GM12878 (cell line): ENCODE measurements around the gene ERC2. TPM values are rescaled to one million over a fixed set of nuclear protein-coding genes. Genes with fewer than 3 reads are reported as not detected.

Source experiments
- ATAC-seq: fragments of 200-7000 bp; cut with Tn5 transposase; 3 replicates; pipeline ENCODE4 v1.9.1; 2020; ENCODE audit warnings: mild to moderate bottlenecking, moderate library complexity
- BruUV-seq: library from RNA; stranded (reverse); fragments of 400-500 nt; replicated peaks from 2 replicates; lab custom pipeline; 2021; lab: Mats Ljungman, UMichigan
- CTCF ChIA-PET: fragments of 300-600 bp; sonication (Branson Sonifier 250); formaldehyde crosslinking; extraction: SDS; loops from one replicate; lab custom pipeline; 2021; ENCODE audit warnings: inconsistent platforms; lab: Yijun Ruan, JAX
- POLR2A ChIA-PET: fragments of 350-600 bp; formaldehyde crosslinking; extraction: SDS; loops from one replicate; lab custom pipeline; 2021; ENCODE audit warnings: inconsistent platforms; lab: Charles Lee
- RAD21 ChIA-PET: fragments of 300-600 bp; sonication (Branson Sonifier 250); formaldehyde crosslinking; loops from one replicate; lab custom pipeline; 2023; ENCODE audit warnings: antibody characterized with exemption; ENCODE audit not compliant: unreplicated experiment; lab: Charles Lee
- SMC1A ChIA-PET: fragments of 300-600 bp; sonication (Branson Sonifier 250); formaldehyde crosslinking; loops from one replicate; lab custom pipeline; 2023; ENCODE audit not compliant: unreplicated experiment, uncharacterized antibody; lab: Charles Lee
- DNase-seq: peaks from one replicate; pipeline ENCODE4 v3.0.0-alpha.2; 2011; ENCODE audit warnings: low read depth, low spot score
- FAIRE-seq: peaks from 3 replicates; lab custom pipeline; 2011; peaks lifted over from hg19 to GRCh38; lab: Jason Lieb, UNC
- H2AFZ ChIP-seq: 2 replicates; pipeline ENCODE4 v1.6.0; 2011; ENCODE audit warnings: low read depth, low read length, control low read depth; ENCODE audit not compliant: control insufficient read depth
- H3K27ac ChIP-seq: 2 replicates; pipeline ENCODE4 v1.5.1; 2011; ENCODE audit warnings: control low read depth; ENCODE audit not compliant: control insufficient read depth, insufficient read depth
- H3K27me3 ChIP-seq, 2 experiments: replicated peaks in 1 of 2; 2 replicates each; pipeline versions ENCODE4 v1.6.0 to v1.6.1; 2011; ENCODE audit warnings: low read length in 1 of 2; ENCODE audit not compliant: control insufficient read depth in 2 of 2, insufficient read depth in 2 of 2
- H3K36me3 ChIP-seq, 2 experiments: 2 replicates each; pipeline ENCODE4 v1.5.1; 2011; ENCODE audit warnings: low read length in 1 of 2; ENCODE audit not compliant: control insufficient read depth in 2 of 2, insufficient read depth in 2 of 2
- H3K4me1 ChIP-seq: 2 replicates; pipeline ENCODE4 v1.6.1; 2011; ENCODE audit warnings: mild to moderate bottlenecking, low read length, moderate library complexity, mixed read lengths; ENCODE audit not compliant: control insufficient read depth, insufficient read depth
- H3K4me2 ChIP-seq: 2 replicates; pipeline ENCODE4 v1.6.0; 2011; ENCODE audit warnings: control low read depth; ENCODE audit not compliant: control insufficient read depth, insufficient read depth
- H3K4me3 ChIP-seq: fragments of 200-600 bp; sonication (generic); 2 replicates; pipeline ENCODE4 v1.5.1; 2016
- H3K79me2 ChIP-seq: 2 replicates; pipeline ENCODE4 v1.6.0; 2011; ENCODE audit warnings: low read length; ENCODE audit not compliant: control insufficient read depth, insufficient read depth
- H3K9ac ChIP-seq: 2 replicates; pipeline ENCODE4 v1.8.0; 2011; ENCODE audit warnings: low read length, control low read depth, mixed read lengths; ENCODE audit not compliant: control insufficient read depth, insufficient read depth
- H3K9me3 ChIP-seq: replicated peaks from 3 replicates; pipeline ENCODE4 v1.5.1; 2011; ENCODE audit warnings: mild to moderate bottlenecking, low read length; ENCODE audit not compliant: control insufficient read depth, insufficient read depth
- H4K20me1 ChIP-seq: 2 replicates; pipeline ENCODE4 v1.6.0; 2011; ENCODE audit not compliant: control insufficient read depth, insufficient read depth
- ASH2L ChIP-seq: fragments of 300-600, 200-600 bp; sonication (generic); IDR thresholded peaks from 2 replicates; pipeline ENCODE4 v1.6.1; 2017; ENCODE audit warnings: low read depth, mild to moderate bottlenecking, borderline replicate concordance
- BHLHE40 ChIP-seq, 2 experiments: fragments of 450-650 bp in 1 of 2; IDR thresholded peaks; 2 replicates each; pipeline ENCODE4 v1.6.1; 2011 to 2017; ENCODE audit warnings: low read depth in 2 of 2, borderline replicate concordance in 1 of 2, improper control_type of control experiment in 1 of 2, low read length in 1 of 2, mild to moderate bottlenecking in 1 of 2
- BMI1 ChIP-seq: fragments of 450-650 bp; IDR thresholded peaks from 2 replicates; pipeline ENCODE4 v1.6.1; 2016; ENCODE audit warnings: mild to moderate bottlenecking, moderate library complexity, borderline replicate concordance
- FOS ChIP-seq: IDR thresholded peaks from 3 replicates; pipeline ENCODE4 v1.6.1; 2011; ENCODE audit warnings: borderline replicate concordance; ENCODE audit not compliant: insufficient read length; ENCODE audit errors: extremely low read depth
- HDAC2 ChIP-seq: fragments of 200-600 bp; sonication (generic); IDR thresholded peaks from 2 replicates; pipeline ENCODE4 v1.6.1; 2017
- JUND ChIP-seq: IDR thresholded peaks from 2 replicates; pipeline ENCODE4 v1.6.1; 2012; ENCODE audit warnings: low read depth, mild to moderate bottlenecking, low read length, improper control_type of control experiment, moderate library complexity
- MTA3 ChIP-seq: IDR thresholded peaks from 2 replicates; pipeline ENCODE4 v1.6.1; 2012; ENCODE audit warnings: low read length, inconsistent platforms, borderline replicate concordance
- MXI1 ChIP-seq: fragments of 150-350 bp; IDR thresholded peaks from 2 replicates; pipeline ENCODE4 v1.6.1; 2011; ENCODE audit warnings: low read depth, mild to moderate bottlenecking, inconsistent platforms, low read length, improper control_type of control experiment
- SIN3A ChIP-seq: IDR thresholded peaks from 2 replicates; pipeline ENCODE4 v1.6.1; 2012; ENCODE audit warnings: low read depth, low read length, improper control_type of control experiment
- SIX5 ChIP-seq: IDR thresholded peaks from 2 replicates; pipeline ENCODE4 v1.6.1; 2011; ENCODE audit warnings: mild to moderate bottlenecking, low read depth, low read length, moderate library complexity; ENCODE audit not compliant: severe bottlenecking
- STAT1 ChIP-seq: fragments of 450-650 bp; conservative IDR thresholded peaks from 2 replicates; pipeline ENCODE4 v1.6.1; 2014; ENCODE audit warnings: antibody characterized with exemption, mild to moderate bottlenecking
- STAT3 ChIP-seq: IDR thresholded peaks from 2 replicates; pipeline ENCODE4 v1.6.1; 2011; ENCODE audit warnings: low read depth, low read length, improper control_type of control experiment
- TAF1 ChIP-seq: IDR thresholded peaks from 2 replicates; pipeline ENCODE4 v1.6.1; 2011; ENCODE audit warnings: mild to moderate bottlenecking, low read depth, low read length, borderline replicate concordance
- TBL1XR1 ChIP-seq: IDR thresholded peaks from 2 replicates; pipeline ENCODE4 v1.6.1; 2012; ENCODE audit warnings: low read depth, low read length, improper control_type of control experiment
- WRNIP1 ChIP-seq: IDR thresholded peaks from 2 replicates; pipeline ENCODE4 v1.6.1; 2011; ENCODE audit warnings: low read depth, low read length, improper control_type of control experiment, borderline replicate concordance
- ZSCAN29 ChIP-seq: fragments of 450-650 bp; IDR thresholded peaks from 2 replicates; pipeline ENCODE4 v1.6.1; 2017; ENCODE audit warnings: mild to moderate bottlenecking, moderate library complexity
- WGBS: methylation state at CpG from one replicate; pipeline ENCODE4 v1.1.6; 2016; ENCODE audit warnings: low lambda C conversion rate; ENCODE audit not compliant: insufficient replicate concordance, insufficient coverage; ENCODE audit errors: missing lambda C conversion rate; 5-methylcytosine and 5-hydroxymethylcytosine counted together
- in situ Hi-C: fragments of 300-500 bp; cut with MboI; formaldehyde crosslinking; loops from 9 replicates; pipeline ENCODE4 v1.14.3; 2018; ENCODE audit warnings: mixed read lengths
- intact Hi-C: fragments of 100-400 bp; cut with micrococcal nuclease; formaldehyde crosslinking; loops from one replicate; pipeline ENCODE4 v1.14.2; 2022; ENCODE audit not compliant: unreplicated experiment
- polyA plus RNA-seq, 11 experiments: library from polyadenylated mRNA; depleted of rRNA in 4 of 11; unstranded in 6 of 11; stranded (reverse) in 5 of 11; fragments of >200 nt; fragmentation: Nextera tagmentation in 4 of 11; fragmentation: Illumina TruSeq in 1 of 11; extraction: Ambion mirVana in 4 of 11; extraction: Trizol in 1 of 11; gene quantifications; 1 replicate in 1 of 11; 2 replicates in 10 of 11; pipeline versions ENCODE4 v1.2.1 to v1.2.3, GENCODE V29; 2011 to 2016; ENCODE audit warnings: inconsistent platforms in 2 of 11, missing spikeins in 2 of 11, low read depth in 1 of 11
- total RNA-seq, 4 experiments: library from RNA; depleted of rRNA in 3 of 4; stranded (reverse); fragments of >200 nt in 3 of 4; fragmentation: Illumina TruSeq in 1 of 4; extraction: Trizol in 1 of 4; gene quantifications; 2 replicates each; pipeline versions ENCODE4 v1.2.1 to v1.2.3, GENCODE V29; 2013 to 2021
- TF ChIP-seq, protein P1 (sequence below): fragments of 150-350 bp; IDR thresholded peaks from 2 replicates; pipeline ENCODE4 v1.6.1; 2014; ENCODE audit warnings: mild to moderate bottlenecking, low read depth, low read length
- TF ChIP-seq, protein P2 (sequence below): fragments of 450-650 bp; IDR thresholded peaks from 2 replicates; pipeline ENCODE4 v1.6.1; 2017; ENCODE audit warnings: mild to moderate bottlenecking, low read depth, inconsistent platforms; ENCODE audit not compliant: poor library complexity, severe bottlenecking
- TF ChIP-seq, protein P3 (sequence below): fragments of 450-650 bp; IDR thresholded peaks from 2 replicates; pipeline ENCODE4 v1.6.1; 2014; ENCODE audit warnings: mild to moderate bottlenecking

The ERC2 gene
- total and polyA plus RNA-seq, 10 of the 15 experiments (the other 5 are each of a cell fraction or from before 2014, with no cell fraction given), result 0.06 to 1.4 (median 0.12) TPM; not detected in 3

DNA sequence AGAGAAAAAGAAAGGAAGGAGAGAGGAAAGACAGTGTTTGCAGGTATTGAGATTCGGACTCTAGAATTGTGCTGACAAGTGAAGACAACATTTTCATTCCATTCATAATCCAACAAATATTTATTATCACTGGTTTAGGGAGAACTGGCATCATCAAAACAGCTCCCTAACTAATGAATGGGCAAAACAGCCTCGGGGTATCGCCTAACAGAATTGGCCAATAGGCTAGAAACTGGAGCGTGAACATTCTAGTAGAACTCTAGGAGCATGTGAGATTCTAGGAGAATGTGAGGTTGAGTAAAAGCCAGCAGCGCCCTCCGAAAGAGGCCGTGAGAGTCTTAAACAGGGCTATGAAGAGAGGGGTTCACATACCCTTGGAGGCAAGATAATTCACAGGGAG lies 759.3 kb downstream of the ERC2 start:
- Histone ChIP-seq H3K9me3 (no peaks in the 10 kb centered on the region), H3K27me3 (no peaks in the 10 kb centered on the region), H3K36me3 (no peaks in the 10 kb centered on the region), H3K9ac (no peak overlapping the region), H3K4me2 (no peak overlapping the region), H3K4me3 (no peak overlapping the region), H3K79me2 (no peaks in the 10 kb centered on the region), H3K27ac (no peak overlapping the region), H2AFZ (no peak overlapping the region), H4K20me1 (no peaks in the 10 kb centered on the region), H3K4me1 (no peaks in the 10 kb centered on the region; the same call in 1 of the 2 replicates)
- RAD21 ChIA-PET, result interaction anchor here (0.9 to 1.7 kb wide), 2 partner anchors 8 to 21 kb away, joined by 3 to 4 read pairs; no protein-coding TSS in a partner anchor
- DNase-seq (no peak), FAIRE-seq (no peak), ATAC-seq (no peak)
- SMC1A ChIA-PET, result interaction anchor here (1.4 kb wide), 1 partner anchor 29 kb away, joined by 3 read pairs; no protein-coding TSS in a partner anchor
- intact Hi-C loops, result no loop called here
- WGBS, result 61% methylated on average over 7 of the region's 7 CpGs
- POLR2A ChIA-PET, result no interaction called here
- CTCF ChIA-PET, result no interaction called here
- no TSS peak for BruUV-seq
- in situ Hi-C loops, result no loop called here
- no peak for TF ChIP-seq STAT1
- TF ChIP-seq MTA3, result no peak
- no peak for TF ChIP-seq SIX5
- TF ChIP-seq, protein P1, sequence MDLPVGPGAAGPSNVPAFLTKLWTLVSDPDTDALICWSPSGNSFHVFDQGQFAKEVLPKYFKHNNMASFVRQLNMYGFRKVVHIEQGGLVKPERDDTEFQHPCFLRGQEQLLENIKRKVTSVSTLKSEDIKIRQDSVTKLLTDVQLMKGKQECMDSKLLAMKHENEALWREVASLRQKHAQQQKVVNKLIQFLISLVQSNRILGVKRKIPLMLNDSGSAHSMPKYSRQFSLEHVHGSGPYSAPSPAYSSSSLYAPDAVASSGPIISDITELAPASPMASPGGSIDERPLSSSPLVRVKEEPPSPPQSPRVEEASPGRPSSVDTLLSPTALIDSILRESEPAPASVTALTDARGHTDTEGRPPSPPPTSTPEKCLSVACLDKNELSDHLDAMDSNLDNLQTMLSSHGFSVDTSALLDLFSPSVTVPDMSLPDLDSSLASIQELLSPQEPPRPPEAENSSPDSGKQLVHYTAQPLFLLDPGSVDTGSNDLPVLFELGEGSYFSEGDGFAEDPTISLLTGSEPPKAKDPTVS, result no peak
- TF ChIP-seq, protein P2, sequence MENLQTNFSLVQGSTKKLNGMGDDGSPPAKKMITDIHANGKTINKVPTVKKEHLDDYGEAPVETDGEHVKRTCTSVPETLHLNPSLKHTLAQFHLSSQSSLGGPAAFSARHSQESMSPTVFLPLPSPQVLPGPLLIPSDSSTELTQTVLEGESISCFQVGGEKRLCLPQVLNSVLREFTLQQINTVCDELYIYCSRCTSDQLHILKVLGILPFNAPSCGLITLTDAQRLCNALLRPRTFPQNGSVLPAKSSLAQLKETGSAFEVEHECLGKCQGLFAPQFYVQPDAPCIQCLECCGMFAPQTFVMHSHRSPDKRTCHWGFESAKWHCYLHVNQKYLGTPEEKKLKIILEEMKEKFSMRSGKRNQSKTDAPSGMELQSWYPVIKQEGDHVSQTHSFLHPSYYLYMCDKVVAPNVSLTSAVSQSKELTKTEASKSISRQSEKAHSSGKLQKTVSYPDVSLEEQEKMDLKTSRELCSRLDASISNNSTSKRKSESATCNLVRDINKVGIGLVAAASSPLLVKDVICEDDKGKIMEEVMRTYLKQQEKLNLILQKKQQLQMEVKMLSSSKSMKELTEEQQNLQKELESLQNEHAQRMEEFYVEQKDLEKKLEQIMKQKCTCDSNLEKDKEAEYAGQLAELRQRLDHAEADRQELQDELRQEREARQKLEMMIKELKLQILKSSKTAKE, result no peak
- TF ChIP-seq BMI1, result no peak
- no peak for TF ChIP-seq FOS
- no peak for TF ChIP-seq MXI1
- no peak for TF ChIP-seq JUND
- TF ChIP-seq WRNIP1, result no peak
- no peak for TF ChIP-seq ASH2L
- TF ChIP-seq, protein P3, sequence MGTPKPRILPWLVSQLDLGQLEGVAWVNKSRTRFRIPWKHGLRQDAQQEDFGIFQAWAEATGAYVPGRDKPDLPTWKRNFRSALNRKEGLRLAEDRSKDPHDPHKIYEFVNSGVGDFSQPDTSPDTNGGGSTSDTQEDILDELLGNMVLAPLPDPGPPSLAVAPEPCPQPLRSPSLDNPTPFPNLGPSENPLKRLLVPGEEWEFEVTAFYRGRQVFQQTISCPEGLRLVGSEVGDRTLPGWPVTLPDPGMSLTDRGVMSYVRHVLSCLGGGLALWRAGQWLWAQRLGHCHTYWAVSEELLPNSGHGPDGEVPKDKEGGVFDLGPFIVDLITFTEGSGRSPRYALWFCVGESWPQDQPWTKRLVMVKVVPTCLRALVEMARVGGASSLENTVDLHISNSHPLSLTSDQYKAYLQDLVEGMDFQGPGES, result no peak
- TF ChIP-seq HDAC2, result no peak
- no peak for TF ChIP-seq BHLHE40 (IDR thresholded peaks at IDR 0.05; ENCODE audit: borderline replicate concordance in 1 of 2, low read depth in 2 of 2, low read length in 1 of 2)
- TF ChIP-seq TBL1XR1, result no peak
- no peak for TF ChIP-seq ZSCAN29
- TF ChIP-seq SIN3A, result no peak
- no peak for TF ChIP-seq STAT3
- no peak for TF ChIP-seq TAF1
